RWPE2 (cell line): ENCODE results near the gene COX17.

ENCODE experiments used
- ATAC-seq: fragments of 200-7000 bp; cut with Tn5 transposase; 3 replicates; pipeline ENCODE4 v1.9.1; 2021; ENCODE audit warnings: low read depth
- DNase-seq: peaks from one replicate; pipeline ENCODE4 v3.0.0-alpha.2; 2020; ENCODE audit warnings: low spot score
- H3K27ac ChIP-seq: fragments of 450-650 bp; 2 replicates; pipeline ENCODE4 v1.5.1; 2017; ENCODE audit warnings: mild to moderate bottlenecking; ENCODE audit not compliant: poor library complexity, severe bottlenecking
- H3K27me3 ChIP-seq: fragments of 250-450 bp; sonication (Bioruptor Pico); 2 replicates; pipeline ENCODE4 v1.5.1; 2021; ENCODE audit warnings: mild to moderate bottlenecking, moderate library complexity; ENCODE audit not compliant: insufficient read depth, poor library complexity, severe bottlenecking
- H3K36me3 ChIP-seq: fragments of 250-450 bp; sonication (Bioruptor Pico); 2 replicates; pipeline ENCODE4 v1.5.1; 2020; ENCODE audit warnings: low read depth, mild to moderate bottlenecking, moderate library complexity
- H3K4me1 ChIP-seq: fragments of 250-450 bp; sonication (Bioruptor Pico); 2 replicates; pipeline ENCODE4 v1.5.1; 2021; ENCODE audit warnings: mild to moderate bottlenecking, moderate library complexity; ENCODE audit not compliant: insufficient read depth, poor library complexity, severe bottlenecking
- H3K4me3 ChIP-seq: fragments of 250-450 bp; sonication (Bioruptor Pico); 2 replicates; pipeline ENCODE4 v1.5.1; 2021; ENCODE audit warnings: mild to moderate bottlenecking, moderate library complexity; ENCODE audit not compliant: severe bottlenecking
- H3K9me3 ChIP-seq: fragments of 250-450 bp; sonication (Bioruptor Pico); 2 replicates; pipeline ENCODE4 v1.5.1; 2021; ENCODE audit warnings: mild to moderate bottlenecking, moderate library complexity; ENCODE audit not compliant: severe bottlenecking
- TF ChIP-seq, protein P1 (sequence below): fragments of 450-650 bp; IDR thresholded peaks from one replicate; pipeline ENCODE4 v1.5.1; 2017; ENCODE audit warnings: mild to moderate bottlenecking, moderate library complexity; ENCODE audit not compliant: poor library complexity, severe bottlenecking

The COX17 gene

DNA sequence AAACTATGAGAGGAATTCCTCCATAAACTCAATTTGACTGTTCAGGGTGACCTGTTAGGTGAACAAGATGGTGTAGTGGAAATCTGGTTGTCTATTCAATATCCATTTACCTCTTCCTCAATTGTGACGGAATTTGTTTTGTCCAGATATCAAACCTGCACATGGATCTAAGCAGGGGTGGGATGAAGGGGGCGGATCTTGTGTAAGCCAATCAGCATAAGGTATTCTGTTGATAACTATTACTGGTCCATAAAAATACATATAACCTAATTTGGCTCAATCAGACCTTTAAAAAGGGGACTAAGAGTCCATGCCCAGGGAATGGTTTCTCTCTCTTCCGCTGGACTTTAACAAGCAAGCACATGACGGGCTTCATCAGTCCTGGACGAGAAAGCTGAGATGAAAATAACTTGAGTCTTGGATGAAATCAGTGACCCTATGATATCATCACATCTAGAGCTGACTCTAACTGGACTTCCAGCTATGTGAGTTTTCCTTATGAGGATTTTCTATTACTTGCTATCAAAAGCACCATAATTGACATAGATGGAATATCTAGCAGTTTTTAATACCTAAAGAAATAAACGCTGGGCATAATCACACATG, 11.1 kb downstream of the COX17 start:
- TF ChIP-seq, protein P1, sequence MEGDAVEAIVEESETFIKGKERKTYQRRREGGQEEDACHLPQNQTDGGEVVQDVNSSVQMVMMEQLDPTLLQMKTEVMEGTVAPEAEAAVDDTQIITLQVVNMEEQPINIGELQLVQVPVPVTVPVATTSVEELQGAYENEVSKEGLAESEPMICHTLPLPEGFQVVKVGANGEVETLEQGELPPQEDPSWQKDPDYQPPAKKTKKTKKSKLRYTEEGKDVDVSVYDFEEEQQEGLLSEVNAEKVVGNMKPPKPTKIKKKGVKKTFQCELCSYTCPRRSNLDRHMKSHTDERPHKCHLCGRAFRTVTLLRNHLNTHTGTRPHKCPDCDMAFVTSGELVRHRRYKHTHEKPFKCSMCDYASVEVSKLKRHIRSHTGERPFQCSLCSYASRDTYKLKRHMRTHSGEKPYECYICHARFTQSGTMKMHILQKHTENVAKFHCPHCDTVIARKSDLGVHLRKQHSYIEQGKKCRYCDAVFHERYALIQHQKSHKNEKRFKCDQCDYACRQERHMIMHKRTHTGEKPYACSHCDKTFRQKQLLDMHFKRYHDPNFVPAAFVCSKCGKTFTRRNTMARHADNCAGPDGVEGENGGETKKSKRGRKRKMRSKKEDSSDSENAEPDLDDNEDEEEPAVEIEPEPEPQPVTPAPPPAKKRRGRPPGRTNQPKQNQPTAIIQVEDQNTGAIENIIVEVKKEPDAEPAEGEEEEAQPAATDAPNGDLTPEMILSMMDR = no peak
- Histone ChIP-seq H3K36me3 (peaks cover 26% of the 10 kb centered on the region), H3K4me3 (no peak overlapping the region), H3K27ac (no peak overlapping the region), H3K9me3 (no peaks in the 10 kb centered on the region), H3K27me3 (no peaks in the 10 kb centered on the region), H3K4me1 (peaks cover 16% of the 10 kb centered on the region)
- DNase-seq (no peak), ATAC-seq (no peak)

DNA sequence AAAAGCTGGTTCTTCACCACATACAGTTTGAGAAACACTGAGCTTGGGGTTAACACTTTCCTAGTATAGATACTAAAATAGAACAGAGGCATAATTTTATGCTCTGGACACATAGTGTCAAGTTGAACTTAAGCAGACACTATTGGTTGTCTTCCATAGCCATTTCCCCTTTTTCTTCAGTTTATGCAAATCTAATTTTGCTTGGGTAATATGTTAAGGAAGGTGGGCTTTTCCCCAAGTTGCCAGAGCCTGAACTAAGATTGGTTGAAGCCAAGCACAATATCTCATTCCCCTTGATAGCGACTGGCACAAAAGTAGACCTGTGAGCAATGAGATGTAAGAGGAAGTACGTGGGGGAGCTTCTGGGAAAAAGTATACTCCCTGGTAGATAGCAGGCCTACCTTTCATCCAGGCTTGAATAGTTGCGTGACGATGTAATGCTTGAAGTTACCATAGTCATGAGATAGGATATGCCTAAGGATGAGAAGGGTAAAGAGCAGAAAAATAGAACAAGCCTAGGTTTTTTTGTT, 12.3 kb downstream of the COX17 start:
- Histone ChIP-seq H3K36me3 (peaks cover 14% of the 10 kb centered on the region), H3K27me3 (no peaks in the 10 kb centered on the region), H3K4me1 (peaks cover 16% of the 10 kb centered on the region), H3K27ac (no peak overlapping the region), H3K9me3 (no peaks in the 10 kb centered on the region), H3K4me3 (no peak overlapping the region)
- TF ChIP-seq, protein P1 = no peak
- no peak for DNase-seq
- 0 out of 3 replicates have a peak, but pooled peaks have one; percentile 41 for ATAC-seq

DNA sequence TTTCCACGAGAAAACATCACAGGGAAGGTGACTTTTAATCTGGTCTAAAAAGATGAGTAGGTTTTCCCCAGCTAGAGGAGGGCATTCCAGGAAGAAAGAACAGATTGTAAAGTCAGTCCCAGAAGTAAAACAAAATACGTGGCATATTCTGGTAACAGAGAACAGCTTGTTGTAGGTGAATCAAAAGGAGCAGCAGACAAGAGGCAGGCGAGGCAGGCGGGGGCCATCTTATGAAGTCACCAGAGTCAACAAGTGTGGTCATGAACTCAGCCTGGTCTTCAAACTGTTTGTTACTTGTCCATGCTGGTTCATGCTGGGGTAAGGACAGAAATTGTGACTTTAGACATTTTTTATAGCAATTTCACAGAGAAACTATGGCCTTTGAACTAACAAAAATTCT, 12.8 kb downstream of the COX17 start:
- H3K9me3 ChIP-seq = no peaks in the 10 kb centered on the region
- TF ChIP-seq, protein P1 = no peak
- H3K27ac ChIP-seq = peak overlapping the region; percentile 8
- H3K27me3 ChIP-seq = no peaks in the 10 kb centered on the region
- H3K4me3 ChIP-seq = no peak overlapping the region
- peaks cover 16% of the 10 kb centered on the region for H3K4me1 ChIP-seq
- DNase-seq = no peak
- peaks cover 9% of the 10 kb centered on the region for H3K36me3 ChIP-seq
- no peak for ATAC-seq

DNA sequence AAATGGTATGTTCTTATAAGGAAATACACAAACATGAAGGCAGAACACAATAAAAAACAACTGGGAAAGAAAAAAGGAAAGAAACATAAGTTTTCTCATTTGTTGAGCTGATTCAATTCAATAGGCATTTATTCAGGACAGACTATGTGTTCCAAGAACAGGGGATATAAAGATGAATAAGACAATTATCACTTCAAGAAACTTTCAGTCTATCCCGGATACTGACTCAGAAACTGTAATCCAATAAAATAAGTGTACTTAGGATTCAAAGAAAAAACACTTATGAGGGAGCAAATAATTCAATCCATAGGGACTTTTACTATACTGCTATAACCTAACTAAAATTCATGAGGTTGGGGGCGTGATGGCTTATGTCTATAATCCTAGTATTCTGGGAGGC, 13.3 kb downstream of the COX17 start:
- Histone ChIP-seq H3K9me3 (no peaks in the 10 kb centered on the region), H3K4me3 (no peak overlapping the region), H3K4me1 (peaks cover 16% of the 10 kb centered on the region), H3K27me3 (no peaks in the 10 kb centered on the region), H3K36me3 (peaks cover 4% of the 10 kb centered on the region), H3K27ac (peak overlapping the region; percentile 8)
- TF ChIP-seq, protein P1 = no peak
- ATAC-seq (0 out of 3 replicates have a peak, but pooled peaks have one; percentile 41), DNase-seq (no peak)
